HG03457 (cell line): ENCODE data around the gene RBBP5.
"Not testable (repeated sequence)": the region's sequence is repeated elsewhere in the genome, so short reads cannot be mapped to it uniquely, and the experiment has no call there.

ENCODE experiments used
- ATAC-seq: cut with Tn5 transposase; IDR thresholded peaks from one replicate; pipeline ENCODE4 v1.9.1; 2021; ENCODE audit warnings: moderate number of reproducible peaks; ENCODE audit not compliant: unreplicated experiment

Gene RBBP5

GRCh38 chr1:205121660-205122488, at the start of gene RBBP5:
Gene RBBP5, minus strand, starts transcription at chr1:205121978. Its CDS starts 105 bp downstream, at chr1:205121873.
- ATAC-seq, result peak; percentile 80

DNA sequence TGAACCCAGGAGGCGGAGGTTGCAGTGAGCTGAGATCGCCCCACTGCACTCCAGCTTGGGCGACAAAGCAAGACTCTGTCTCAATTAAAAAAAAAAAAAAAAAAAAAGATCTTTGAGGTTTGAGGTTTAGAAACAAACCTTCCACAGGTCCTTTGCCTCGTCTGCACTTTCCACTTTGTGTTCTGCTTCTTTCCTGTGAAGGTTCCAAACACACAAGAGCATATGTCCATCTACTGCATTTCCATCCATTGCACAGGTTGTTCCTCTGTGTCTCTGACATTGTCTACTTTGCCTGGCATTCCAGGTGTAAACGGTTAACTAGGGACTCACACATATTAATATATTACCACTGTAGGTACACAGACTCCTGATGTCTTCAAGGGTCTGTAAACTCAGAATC, 49.6 kb upstream of the RBBP5 start:
- ATAC-seq, result no peak

GRCh38 chr1:205170532-205171269, 48.9 kb upstream of the RBBP5 start:
- no peak for ATAC-seq

DNA sequence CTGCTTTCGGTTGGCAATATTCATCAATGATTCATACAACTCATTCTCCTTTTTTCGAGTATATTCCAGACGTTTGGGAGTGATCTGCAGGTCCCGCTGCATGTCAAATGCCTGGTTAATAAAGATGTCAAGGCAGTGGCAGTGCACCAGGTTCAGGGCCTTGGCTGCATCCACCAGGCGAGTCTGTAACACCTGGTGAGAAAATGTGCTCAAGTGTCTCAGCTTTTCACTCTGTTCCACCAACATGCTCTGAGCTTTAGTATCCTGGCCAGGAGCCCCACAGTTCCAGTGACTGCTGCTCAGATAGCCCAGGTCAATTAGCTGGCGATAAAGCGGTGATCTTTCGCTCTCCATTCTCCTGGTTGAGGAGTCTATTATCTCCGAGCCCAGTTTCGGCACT, 47.5 kb upstream of the RBBP5 start:
- no peak for ATAC-seq

- ATAC-seq, result no peak
Observed at GRCh38 chr1:205168291-205168690, 46.5 kb upstream of the RBBP5 start.

- ATAC-seq, result no peak
Observed at GRCh38 chr1:205162301-205162700, 40.5 kb upstream of the RBBP5 start.

DNA sequence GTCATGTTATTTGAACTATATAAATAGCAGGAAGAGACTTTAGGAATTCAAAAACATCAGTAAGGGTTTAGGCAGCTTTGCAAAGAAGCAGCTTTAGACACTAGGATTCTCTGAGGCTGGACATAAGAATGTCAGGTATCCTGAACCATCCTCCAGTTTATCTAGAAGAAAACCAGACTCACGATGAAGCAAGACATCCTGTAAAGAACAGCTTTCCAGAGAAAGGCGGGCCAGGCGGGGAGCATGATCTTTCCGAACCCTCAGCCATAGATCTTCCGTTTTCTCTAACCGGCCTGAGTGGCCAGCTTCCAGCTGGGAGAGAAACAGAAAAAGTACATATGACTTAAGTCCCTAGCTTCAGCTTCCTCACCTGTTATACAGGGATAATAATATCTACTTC, 39.3 kb upstream of the RBBP5 start:
- no peak for ATAC-seq

DNA sequence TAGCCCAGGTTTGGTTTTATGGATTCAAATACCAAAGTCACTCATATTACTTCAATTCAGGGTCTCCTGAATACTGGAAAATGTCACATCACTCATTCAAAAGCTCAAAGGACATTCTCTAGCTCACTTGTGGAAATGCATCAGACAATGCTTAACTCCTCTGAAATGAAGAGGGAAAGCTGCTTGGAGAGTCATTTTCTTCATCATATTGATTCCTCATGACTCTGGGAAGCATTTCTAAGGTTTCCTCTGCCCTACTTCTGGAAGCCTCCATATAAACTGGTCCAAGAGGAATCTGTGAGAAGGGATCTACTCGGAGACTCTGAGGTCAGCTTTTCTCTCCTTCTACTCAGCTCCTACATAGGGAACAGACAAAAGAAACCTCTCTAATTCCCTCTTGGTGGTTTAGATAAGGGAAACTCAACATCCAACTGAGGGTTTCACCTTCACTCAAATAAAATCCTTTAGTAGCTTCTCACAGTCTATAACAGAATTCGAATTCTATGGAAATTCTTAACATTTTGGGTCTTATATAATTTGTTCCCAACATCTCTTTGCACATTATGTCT, 36.4 kb upstream of the RBBP5 start:
- no peak for ATAC-seq

GRCh38 chr1:205155665-205156377, 34.0 kb upstream of the RBBP5 start:
- ATAC-seq, result not testable (repeated sequence)

DNA sequence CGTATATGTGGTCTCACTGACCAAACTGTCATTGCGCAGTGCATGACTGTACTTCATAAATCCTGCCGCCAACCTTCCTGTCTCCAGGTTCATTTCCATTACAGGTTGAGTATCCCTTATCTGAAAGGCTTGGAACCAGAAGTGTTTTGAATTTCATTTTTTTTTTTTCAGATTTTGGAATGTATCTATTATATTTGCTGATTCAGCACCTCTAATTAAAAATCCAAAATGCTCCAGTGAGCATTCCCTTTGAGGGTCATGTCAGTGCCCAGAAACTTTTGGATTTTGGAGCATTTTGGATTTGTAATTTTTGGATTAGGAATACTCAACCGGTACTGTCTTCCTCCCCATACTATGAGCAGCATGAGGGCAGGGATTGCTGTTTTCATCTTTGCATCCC, 30.7 kb upstream of the RBBP5 start:
- ATAC-seq, result no peak

DNA sequence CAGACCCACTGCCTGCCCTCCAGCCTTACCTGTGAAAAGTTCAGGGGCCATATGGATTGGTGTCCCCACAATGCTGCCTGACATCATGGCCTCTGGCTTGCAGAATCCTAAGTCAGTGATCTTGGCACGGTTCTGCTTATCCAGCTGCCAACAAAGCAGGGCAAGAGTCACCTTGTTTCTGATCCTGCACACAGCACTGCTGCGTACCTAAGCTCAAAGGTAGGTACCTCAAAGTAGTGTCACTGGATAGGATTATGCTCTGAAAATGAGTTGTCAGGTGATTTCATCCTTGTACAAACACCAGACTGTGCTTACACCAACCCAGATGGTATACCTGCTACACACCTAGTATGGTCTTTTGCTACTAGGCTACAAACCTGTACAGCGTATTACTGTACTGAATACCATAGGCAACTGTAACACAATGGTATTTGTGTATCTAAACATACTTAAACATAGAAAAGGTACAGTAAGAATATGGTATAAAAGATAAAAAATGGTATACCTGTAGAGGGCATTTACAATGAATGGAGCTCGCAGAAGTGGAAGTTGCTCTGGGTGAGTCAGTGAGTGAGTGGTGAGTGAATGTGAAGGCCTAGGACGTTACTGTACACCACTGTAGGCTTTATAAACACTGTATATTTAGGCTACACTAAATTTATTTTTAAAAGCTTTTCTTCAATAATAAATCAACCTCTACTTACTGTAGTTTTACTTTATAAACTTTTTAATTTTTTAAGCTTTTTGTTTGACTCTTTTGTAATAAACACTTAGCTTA, 29.1 kb upstream of the RBBP5 start:
- no peak for ATAC-seq

- no peak for ATAC-seq
Observed at GRCh38 chr1:205147191-205147835, 25.5 kb upstream of the RBBP5 start.

DNA sequence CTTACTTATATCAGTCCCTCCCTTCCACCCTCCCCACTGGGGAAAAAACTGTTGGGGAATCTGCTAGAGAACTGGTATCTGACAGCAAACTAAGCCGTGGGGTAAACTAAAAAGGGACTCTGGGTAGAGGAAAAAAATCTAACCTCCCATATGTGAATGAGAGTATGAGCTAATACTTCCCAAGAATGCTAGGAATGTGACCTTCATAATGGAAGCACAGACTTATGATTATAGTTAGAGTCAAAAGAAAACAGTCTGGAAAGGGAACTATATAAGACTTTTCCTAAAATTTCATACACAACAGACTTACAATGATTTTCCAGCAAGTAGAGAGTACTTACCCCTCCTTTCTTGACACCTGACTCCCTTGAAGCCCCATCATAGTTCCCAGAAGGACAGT, 23.0 kb upstream of the RBBP5 start:
- no peak for ATAC-seq

GRCh38 chr1:205144046-205144720, 22.4 kb upstream of the RBBP5 start:
- no peak for ATAC-seq

GRCh38 chr1:205142102-205142469, 20.3 kb upstream of the RBBP5 start:
- ATAC-seq, result no peak

GRCh38 chr1:205141236-205142101, 19.7 kb upstream of the RBBP5 start:
- ATAC-seq, result no peak

DNA sequence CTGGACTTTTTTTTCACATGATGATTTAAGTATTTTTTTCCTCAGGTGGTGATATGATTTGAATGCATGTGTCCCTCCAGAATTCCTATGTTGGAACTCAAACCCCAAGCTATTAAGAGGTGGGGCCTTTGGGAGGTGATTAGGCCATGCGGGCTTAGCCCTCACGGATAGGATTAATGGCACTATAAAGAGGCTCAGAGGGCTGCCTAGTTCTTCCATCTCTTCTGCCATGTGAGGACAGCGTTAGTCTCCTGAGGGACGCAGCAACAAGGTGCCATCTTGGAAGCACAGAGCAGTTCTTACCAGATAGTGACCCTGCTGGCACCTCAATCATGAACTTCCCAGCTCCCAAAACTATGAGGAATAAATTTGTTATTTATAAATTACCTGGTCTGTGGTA, 18.3 kb upstream of the RBBP5 start:
- ATAC-seq, result no peak

GRCh38 chr1:205137901-205138300, 16.1 kb upstream of the RBBP5 start:
- ATAC-seq, result no peak

GRCh38 chr1:205133287-205133686, 11.5 kb upstream of the RBBP5 start:
- no peak for ATAC-seq
